Measurements from ENCODE around the gene RNF215.

GRCh38 chr22:30332994-30333706 lies 54.1 kb downstream of the RNF215 start:
- TF ChIP-seq, protein P1, sequence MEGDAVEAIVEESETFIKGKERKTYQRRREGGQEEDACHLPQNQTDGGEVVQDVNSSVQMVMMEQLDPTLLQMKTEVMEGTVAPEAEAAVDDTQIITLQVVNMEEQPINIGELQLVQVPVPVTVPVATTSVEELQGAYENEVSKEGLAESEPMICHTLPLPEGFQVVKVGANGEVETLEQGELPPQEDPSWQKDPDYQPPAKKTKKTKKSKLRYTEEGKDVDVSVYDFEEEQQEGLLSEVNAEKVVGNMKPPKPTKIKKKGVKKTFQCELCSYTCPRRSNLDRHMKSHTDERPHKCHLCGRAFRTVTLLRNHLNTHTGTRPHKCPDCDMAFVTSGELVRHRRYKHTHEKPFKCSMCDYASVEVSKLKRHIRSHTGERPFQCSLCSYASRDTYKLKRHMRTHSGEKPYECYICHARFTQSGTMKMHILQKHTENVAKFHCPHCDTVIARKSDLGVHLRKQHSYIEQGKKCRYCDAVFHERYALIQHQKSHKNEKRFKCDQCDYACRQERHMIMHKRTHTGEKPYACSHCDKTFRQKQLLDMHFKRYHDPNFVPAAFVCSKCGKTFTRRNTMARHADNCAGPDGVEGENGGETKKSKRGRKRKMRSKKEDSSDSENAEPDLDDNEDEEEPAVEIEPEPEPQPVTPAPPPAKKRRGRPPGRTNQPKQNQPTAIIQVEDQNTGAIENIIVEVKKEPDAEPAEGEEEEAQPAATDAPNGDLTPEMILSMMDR (IDR thresholded peaks at IDR 0.05; ENCODE audit: low read depth, low read length): no peak
- no peak for TF ChIP-seq POLR2A (IDR thresholded peaks at IDR 0.05; ENCODE audit: extremely low read depth, insufficient read length)
- TF ChIP-seq MYC (IDR thresholded peaks at IDR 0.05; ENCODE audit: low read depth, low read length): no peak
- TF ChIP-seq MAX (IDR thresholded peaks at IDR 0.05; ENCODE audit: low read depth, low read length): no peak
